GM19239 (cell line): Measurements from ENCODE around the gene TNFRSF21.

ENCODE experiments used
- DNase-seq: peaks from one replicate; pipeline ENCODE4 v3.0.0; 2011; ENCODE audit warnings: low spot score; ENCODE audit not compliant: insufficient read length
- FAIRE-seq: peaks from 2 replicates; lab custom pipeline; 2011; peaks lifted over from hg19 to GRCh38; lab: Jason Lieb, UNC

The TNFRSF21 gene

DNA sequence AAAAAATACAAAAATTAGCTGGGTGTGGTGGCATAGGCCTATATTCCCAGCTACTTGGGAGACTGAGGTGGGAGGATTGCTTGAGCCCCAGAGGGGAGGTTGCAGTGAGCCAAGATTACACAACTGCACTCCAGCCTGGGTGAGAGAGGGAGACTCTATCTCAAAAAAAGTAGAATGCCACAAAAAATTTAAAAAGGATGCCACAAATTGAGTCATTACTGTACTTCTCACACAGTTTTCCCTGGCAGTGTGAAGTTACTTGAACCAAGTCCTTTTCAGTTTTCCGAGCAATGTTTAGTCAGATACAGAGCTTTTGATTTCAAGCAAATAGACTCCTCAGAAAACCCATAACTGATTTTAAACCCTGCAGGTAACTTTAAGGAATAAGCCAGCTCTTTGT, 53.3 kb downstream of the TNFRSF21 start:
- DNase-seq (no peak), FAIRE-seq (no peak)

DNA sequence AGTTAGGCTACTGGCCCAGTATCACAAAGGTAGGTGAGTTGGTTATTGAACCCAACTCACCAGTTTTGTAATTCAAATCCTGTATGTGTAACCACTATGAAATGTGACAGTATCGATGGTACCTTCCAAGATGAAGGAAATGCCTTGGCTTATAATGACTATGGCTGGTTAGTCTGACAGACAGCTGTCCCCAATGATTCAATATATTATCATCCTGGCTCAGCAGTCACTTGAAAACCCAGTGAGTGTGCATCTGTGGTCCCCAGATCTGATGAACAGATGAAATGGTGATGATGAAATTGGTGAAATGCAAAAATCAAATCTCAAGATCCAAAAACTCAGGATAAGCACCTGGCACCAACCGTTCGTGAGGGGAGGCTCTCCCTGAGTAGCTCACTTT, 54.8 kb downstream of the TNFRSF21 start:
- FAIRE-seq (no peak), DNase-seq (no peak)

DNA sequence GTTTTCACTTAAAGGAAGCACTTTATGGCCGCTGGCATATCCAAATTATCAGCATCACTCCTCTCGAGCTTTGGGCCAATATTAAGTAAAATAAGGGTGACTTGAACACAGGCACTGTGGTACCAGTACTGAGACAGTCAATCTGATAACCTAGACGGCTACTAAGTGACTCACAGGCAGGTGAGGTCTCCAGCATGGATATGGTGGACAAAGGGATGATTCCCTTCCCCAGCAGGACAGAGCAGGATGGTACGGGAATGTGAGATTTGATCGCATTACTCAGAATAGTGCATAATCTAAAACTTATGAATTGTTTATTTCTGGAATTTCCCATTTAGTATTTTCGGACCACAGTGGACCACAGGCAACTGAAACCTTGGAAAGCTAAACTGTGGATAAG, 55.7 kb downstream of the TNFRSF21 start:
- FAIRE-seq (no peak), DNase-seq (no peak)

DNA sequence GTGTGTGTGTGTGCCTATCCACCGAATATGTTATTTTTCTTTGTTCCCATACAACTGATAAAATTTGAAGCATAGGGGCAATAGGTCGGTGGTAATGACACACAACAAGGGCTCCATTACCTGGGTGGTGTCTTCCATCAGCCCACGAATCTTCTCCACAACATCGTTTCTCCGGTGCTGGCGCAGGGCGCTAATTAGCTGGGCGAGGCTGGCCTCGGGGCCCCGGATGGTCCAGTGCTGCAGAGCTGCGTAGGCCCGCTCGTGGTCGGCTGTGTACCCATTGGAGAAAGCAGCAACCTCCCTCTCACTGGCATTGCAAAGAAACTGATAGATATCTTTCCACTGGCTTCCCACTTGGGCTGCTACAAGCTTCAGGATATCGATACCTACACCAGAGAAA, 56.6 kb downstream of the TNFRSF21 start:
- FAIRE-seq: no peak

DNA sequence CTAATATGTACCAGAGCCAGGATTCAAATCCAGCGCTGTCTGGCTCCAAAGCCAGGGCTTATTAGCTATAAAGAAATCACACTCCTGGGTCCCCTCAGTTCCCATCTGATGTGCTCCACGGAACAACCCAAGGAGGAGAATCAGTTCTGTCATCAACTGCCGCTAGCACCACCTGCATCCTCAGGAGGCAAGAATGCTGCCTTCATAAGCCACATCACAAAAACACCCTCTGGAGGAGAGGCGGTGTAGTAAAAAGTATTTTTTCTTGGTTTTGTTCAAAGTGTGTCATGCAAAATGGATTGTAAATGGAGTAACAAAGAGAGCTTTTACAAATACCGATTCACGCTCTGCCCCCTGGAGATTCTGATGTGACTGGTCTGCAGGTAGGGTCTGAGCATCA, 57.1 kb downstream of the TNFRSF21 start:
- DNase-seq (no peak), FAIRE-seq (no peak)

More for the DNA sequence above, 56.6 kb downstream of the TNFRSF21 start:
- DNase-seq: no peak

DNA sequence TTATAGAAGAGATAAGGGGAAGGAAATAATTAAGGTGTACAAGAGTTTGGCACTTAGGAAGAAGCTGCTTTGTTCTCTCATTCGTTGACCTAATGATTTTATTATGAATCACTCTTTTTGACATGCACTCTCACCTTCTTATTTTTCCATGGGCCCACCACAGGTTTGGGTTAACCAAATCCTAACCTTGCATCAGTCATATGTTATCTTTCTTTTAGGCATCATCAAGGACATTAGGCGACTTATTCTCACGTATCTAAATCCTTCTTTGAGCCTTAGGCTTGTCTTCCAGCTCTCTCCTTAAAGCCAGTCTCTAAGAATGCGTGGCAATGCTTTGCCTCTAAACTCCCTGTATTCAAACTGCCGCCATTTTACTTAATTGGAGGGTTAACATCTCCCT, 58.3 kb downstream of the TNFRSF21 start:
- FAIRE-seq (no peak), DNase-seq (no peak)

DNA sequence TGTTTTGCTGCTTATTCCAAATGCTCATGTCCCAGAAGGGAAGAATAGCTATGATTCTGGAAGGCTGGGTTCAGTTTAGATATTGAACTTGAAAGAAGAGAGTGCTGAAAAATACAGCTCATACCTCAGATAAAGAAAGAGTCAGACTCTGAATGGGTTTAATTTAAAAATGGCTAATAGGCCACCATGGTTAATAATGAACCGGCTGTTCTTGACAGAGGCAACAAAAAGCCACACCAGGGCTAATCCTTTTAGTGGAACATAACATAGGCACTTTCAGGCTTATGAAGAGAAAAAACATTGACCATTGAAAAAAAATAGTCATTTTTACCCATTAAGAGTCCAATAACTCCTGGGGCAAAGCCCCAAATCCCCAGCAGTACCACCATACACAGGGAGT, 59.4 kb downstream of the TNFRSF21 start:
- DNase-seq (no peak), FAIRE-seq (peak; percentile 78)

DNA sequence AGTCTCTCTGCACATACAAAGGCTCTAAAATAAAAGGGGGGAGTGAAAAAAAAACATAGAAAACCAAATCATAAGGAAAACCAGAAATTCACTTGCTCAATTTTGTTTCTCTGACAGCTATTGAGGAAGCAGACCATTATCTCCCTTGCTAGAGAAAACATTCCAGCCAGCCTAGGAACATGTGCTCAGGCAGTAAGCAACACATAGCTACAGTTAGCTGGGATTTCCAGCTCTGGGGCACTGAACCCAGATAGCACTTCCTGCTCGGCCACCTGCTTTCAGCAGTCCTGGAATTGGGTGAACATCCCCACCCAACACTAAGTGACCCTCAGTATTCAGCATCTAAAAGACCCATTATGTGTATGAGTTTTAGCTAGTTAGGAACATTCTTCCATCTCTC, 61.3 kb downstream of the TNFRSF21 start:
- FAIRE-seq (no peak), DNase-seq (no peak)

DNA sequence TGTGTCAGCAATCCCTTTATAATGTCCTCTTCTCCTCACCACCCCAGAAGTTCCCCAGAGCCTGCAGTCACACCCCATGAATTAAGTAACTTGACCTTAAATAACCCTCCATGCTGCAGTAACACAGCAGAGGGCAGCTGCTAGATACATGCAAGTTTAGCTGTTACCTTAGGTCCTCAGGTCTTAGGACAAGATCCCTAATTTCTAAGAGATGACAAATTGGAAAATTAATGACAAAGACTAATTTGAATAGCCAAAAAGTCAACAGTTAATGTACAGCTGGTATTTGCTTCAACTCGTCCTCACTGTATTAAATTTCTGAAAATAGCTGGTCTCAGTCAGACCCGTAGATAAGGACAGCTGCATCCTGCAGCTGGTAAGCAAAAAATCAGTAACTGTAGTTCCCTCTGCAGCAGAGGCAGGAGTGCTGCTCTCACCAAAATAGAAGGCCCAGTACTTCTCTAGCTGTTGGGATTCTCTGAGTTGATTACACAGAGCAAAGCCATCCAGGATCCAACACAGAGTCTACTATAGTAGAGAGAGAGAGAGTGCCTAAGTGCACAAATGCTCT, 62.4 kb downstream of the TNFRSF21 start:
- FAIRE-seq (peak; percentile 80), DNase-seq (no peak)

DNA sequence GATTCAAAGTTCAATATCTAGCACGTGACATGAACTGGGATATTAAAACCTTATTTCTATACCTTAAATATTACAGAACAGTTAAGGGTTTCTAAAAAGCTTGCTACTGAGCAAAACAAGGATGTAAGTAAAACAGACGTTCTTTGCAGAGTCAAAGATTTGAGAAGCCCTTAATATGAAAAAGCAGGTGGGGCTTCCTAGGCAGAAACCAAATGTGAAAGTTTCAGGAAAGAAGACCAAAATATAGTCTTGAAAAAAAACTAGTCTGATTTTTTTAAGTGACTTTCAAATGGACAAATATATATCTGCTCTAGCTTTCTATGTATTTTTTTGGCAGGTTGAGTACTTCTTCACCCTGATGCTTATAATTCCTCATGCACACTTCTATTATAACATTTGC, 63.2 kb downstream of the TNFRSF21 start:
- FAIRE-seq: no peak
- DNase-seq: no peak

DNA sequence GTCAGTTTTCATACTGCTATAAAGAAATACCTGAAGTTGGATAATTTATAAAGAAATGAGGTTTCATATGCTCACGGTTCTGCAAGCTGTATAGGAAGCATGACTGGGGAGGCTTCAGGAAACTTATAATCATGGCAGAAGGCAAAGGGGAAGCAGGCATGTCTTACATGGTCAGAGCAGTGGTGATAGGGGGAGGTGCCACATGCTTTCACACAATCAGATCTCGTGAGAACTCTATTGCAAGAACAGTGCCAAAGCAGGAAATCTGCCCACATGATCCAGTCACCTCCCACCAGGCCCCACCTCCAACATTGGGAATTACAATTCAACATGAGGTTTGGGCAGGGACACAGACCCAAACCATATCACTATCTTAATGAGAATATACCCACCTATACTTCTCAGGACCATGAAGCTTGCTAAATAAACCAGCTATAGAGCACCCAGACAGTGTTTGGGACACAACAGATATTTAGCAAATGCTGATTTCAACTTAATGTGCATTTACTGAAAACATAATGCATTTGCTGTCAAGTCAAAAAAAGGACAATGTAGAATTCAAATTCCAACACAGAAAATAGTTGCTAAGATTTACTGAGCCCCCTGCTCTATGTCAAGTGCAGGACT, 63.8 kb downstream of the TNFRSF21 start:
- DNase-seq (no peak), FAIRE-seq (no peak)

DNA sequence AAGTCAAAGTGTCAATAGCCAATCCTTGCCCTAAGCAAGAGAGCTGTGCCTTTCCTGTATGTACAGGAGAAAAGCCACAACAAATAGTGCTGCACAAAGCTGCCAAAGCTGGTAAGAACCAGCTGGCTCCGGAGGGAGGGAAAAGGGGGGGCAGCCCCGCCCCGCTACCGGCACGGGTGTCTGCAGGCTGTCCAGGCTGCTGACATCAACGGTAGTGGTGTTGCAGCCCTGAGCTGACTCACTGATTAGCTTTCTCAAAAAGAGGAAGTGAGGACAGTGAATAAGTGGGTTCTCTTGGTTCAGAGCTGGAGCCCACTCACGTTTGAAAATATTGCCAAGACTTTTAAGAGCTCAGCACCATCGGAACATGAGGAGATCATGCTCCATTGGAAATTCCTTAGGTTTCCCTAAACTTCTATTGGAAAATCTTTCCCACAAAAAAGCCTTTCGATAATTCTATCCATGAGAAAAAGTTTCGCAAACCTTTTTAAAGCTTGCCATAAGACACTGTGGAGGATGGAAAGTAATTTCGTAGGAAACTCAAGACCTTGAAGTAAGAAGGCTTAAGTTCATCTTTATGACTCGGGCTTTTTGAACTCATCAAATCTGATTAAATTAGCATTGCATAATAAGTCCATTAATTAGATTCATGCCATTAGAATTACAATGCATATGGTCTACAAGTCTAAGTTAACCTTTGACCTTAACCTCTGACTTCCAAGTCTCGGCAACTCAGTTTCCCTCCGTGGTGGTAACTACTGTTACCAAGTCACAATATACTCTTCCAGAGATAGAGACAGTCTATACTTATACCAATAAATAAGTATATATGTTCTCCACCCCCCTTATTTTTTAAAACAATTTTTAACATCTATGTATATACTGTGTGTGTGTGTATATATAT, 67.0 kb downstream of the TNFRSF21 start:
- FAIRE-seq: peak; percentile 96
- DNase-seq: peak; percentile 59

DNA sequence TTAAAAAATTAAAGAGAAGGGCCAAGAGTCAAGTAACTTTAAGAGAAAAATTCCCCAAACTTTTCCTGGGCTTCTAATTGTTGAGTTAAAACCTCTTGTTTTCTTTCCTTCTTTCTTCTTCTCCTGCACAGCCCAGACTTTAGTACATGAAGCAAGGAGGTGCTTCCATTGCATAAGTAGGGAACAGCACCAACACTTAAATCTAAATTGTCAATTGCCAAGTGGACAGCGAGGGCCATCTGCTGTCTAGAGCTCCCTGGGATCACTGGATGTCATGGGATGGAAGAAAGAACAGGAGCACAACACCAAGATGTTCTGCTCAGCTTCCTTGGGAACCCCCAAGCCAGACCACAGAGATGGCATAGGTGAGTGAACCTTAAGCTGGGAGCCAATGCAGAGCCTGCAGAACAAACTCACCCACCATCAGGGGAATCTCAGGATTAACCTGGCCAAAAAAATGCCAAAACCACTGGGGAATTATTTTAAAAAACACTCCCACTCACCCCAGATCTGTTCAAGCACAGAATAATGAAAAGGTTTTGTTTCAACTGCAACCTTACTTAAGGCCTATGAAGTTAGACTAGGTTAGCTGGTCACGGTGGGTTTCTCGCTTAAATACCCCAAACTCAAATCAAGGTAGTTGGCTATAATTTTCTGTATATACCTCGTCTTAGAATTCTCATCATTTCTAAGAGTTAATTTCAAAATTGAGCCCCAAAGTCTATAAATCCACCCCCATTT, 67.8 kb downstream of the TNFRSF21 start:
- no peak for FAIRE-seq
- DNase-seq: no peak

DNA sequence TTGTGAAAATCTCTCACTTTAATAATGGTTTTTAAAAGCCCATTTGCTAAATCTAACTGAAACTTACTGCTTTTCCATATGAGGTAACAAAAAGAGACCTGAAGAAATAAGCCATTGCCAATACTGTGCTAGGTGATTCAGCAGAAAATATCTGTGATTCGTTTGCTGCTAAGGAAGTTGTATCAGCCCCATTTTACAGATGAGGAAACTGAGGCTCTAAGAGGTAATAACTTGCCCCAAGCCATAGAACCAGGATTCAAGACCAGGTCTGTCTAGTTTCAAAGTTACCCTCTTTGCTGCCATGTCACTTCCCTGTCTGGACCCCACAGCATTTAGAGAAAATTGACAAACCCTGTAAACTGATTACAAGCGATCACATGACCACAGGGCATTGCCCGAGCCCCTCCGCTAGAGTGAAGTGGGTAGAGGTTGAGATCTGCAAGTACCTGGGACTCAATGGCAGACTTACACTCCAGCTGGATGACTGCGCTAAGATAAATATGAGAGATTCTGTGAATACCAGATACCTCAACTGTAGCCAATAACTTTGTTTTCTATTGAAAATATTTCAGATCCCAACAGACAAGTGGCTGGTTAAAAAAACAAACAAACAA, 69.3 kb downstream of the TNFRSF21 start:
- no peak for DNase-seq
- FAIRE-seq: no peak

DNA sequence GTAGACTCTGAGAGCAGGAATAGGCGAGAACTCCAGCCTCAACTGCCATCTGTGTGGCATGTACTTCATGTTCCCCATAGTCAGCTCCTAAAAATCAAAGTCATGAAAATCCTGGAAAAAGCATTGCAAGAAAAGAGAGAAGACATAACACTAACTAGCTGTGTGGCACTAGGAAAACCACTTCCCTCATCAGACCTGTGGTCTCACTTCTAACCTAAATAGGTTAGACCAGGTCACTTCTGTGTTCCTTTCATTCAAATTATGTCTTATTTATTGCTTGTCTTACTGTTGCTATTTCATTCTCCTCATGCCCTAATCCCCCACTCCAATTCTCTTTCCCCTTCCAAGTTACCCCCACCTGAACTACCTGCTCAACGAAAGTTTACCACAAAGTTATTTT, 70.2 kb downstream of the TNFRSF21 start:
- DNase-seq (no peak), FAIRE-seq (no peak)

DNA sequence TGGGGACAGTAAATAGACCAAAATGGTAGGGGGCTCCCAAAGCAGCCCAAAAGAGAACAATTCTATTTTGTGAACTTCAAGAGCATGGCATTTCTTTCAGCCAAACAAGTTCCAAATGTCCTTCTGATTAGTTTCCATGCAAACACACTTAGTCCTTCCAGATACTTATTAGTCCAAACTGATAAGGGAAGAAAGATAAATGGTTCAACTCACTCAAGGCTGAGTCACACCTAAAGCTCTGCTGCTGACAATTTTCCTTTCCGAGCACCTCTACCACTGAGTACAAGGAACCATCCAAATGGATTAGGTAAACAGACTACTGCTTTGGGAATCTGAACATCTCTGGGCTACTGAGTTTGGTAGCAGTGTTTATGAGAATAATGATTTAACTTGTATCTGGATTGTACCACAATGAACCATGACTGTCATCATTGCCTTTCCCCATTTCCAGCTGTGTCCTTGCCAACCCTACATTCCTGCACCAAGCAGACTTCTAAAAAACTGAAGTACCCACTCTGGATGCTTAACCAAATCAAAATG, 71.2 kb downstream of the TNFRSF21 start:
- no peak for FAIRE-seq

DNA sequence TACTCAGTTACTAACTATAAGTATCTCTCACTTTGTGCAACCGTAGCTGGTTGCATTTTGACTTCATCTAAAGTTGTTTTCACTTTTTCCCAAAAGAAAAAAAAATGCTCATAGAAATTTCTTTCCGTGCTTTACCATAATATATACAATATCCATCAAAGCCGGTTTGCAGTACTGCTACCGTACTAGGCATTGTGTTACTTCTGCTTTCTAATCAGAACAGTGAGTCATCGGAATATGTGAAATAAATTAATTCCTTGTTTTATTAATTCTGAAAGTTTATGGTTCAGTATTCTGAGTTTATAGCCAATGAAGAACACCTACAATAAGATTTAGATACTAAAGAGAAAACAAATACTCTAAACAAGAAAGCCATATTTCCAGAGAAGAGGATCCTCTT, 72.5 kb downstream of the TNFRSF21 start:
- DNase-seq (no peak), FAIRE-seq (no peak)

More for the DNA sequence above, 71.2 kb downstream of the TNFRSF21 start:
- DNase-seq: no peak

DNA sequence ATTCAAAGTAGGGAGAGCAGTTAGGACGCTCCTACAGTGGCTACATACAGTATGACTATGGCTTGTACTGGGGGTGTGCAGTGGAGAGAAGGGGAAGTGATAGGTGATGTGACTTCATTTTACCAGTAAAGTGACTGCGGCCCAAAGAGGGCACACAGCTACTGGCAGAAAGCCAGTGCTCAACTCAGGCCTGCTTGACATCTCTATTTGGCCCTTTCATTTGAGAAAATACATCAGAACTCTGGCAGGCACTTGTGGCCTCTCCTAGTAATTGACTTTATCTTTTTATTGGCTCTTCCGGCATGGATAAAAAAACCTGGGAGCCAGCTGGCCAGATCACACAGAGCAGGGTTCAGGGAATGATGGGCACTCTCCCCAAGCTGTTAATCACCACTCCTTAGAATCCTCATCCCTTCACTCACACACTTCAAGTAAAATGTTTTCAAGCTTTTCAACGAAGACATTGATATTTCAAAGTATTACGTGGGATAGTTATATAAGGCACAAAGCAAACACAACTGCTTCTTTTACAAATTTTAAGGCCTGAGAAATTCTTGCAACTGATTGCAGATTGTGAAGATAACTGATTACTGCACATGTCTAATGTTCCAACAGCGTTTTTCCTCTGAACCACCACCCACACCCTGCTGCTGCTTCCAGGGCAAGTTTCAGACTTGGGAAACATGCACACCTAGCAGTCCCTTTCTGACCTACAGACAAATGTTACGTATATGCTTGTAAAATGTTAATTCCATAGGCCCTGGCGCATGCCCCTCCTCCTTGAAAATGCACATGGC, 73.5 kb downstream of the TNFRSF21 start:
- no peak for FAIRE-seq

DNA sequence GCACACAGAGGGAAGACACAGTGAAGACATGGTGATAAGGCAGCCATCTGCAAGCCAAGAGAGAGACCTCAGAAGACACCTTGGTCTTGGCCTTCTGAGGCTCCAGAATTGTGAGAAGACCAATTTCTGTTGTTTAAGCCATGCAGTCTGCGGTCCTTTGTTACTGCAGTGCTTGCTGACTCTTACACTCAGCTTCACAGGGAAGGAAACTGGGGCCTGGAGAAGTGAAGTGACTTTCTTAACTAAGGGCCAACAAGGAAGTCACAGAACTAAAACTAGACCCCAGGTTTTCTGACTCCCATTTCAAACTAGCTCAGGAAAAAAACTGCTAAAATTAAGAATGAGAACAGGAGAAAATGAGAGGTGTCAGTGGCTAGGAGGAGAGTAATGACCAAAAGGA, 74.3 kb downstream of the TNFRSF21 start:
- DNase-seq (no peak), FAIRE-seq (no peak)

More for the DNA sequence above, 73.5 kb downstream of the TNFRSF21 start:
- DNase-seq: no peak
